Natural killer cell (primary cell): ENCODE results near the gene DGKB. TPM values are rescaled to one million over a fixed set of nuclear protein-coding genes. Genes with fewer than 3 reads are reported as not detected.

Experiments used
- ATAC-seq, 3 donors: fragments of 150-1000 bp in 2 of 3; fragments of 200-7000 bp in 1 of 3; cut with Tn5 transposase; 1 replicate in 1 of 3; 2 replicates in 2 of 3; pipeline ENCODE4 v1.10.0; 2021; ENCODE audit warnings: mild to moderate bottlenecking in 2 of 3, moderate library complexity in 2 of 3
- DNase-seq, 2 donors: peaks; one replicate each; pipeline versions ENCODE4 v3.0.0 to v3.0.0-alpha.2; 2013 to 2021; ENCODE audit warnings: mixed read lengths in 1 of 2
- H3K27ac ChIP-seq: one replicate; pipeline ENCODE4 v1.5.1; 2013; ENCODE audit warnings: mild to moderate bottlenecking, low read length
- H3K27me3 ChIP-seq: one replicate; pipeline ENCODE4 v1.6.1; 2013; ENCODE audit warnings: low read length; ENCODE audit not compliant: control insufficient read depth, insufficient read depth
- H3K36me3 ChIP-seq: one replicate; pipeline ENCODE4 v1.6.1; 2013; ENCODE audit warnings: low read length; ENCODE audit not compliant: control insufficient read depth, insufficient read depth
- H3K4me1 ChIP-seq: one replicate; pipeline ENCODE4 v1.6.1; 2013; ENCODE audit warnings: low read length; ENCODE audit not compliant: control insufficient read depth, insufficient read depth
- H3K4me3 ChIP-seq: one replicate; pipeline ENCODE4 v1.5.1; 2013; ENCODE audit warnings: low read length
- H3K9me3 ChIP-seq: one replicate; pipeline ENCODE4 v1.6.1; 2013; ENCODE audit warnings: low read length; ENCODE audit not compliant: control insufficient read depth, insufficient read depth
- H3K27ac Mint-ChIP-seq, 2 donors: one replicate each; pipeline ENCODE4 v1.8.0; 2022; ENCODE audit warnings: mild to moderate bottlenecking in 2 of 2, mixed read lengths in 2 of 2, moderate library complexity in 1 of 2
- H3K27me3 Mint-ChIP-seq, 2 donors: one replicate each; pipeline ENCODE4 v1.8.0; 2022; ENCODE audit warnings: low read depth in 2 of 2, mixed read lengths in 2 of 2
- H3K36me3 Mint-ChIP-seq: one replicate; pipeline ENCODE4 v1.8.0; 2022; ENCODE audit warnings: mixed read lengths
- H3K4me1 Mint-ChIP-seq, 2 donors: one replicate each; pipeline ENCODE4 v1.8.0; 2022; ENCODE audit warnings: mixed read lengths in 2 of 2
- H3K4me3 Mint-ChIP-seq: one replicate; pipeline ENCODE4 v1.8.0; 2022; ENCODE audit warnings: mild to moderate bottlenecking, moderate library complexity, mixed read lengths
- H3K9me3 Mint-ChIP-seq, 2 donors: one replicate each; pipeline ENCODE4 v1.8.0; 2022; ENCODE audit warnings: mixed read lengths in 2 of 2
- CTCF ChIP-seq: fragments of 200-600 bp; IDR thresholded peaks from one replicate; pipeline ENCODE4 v1.8.0; 2022; ENCODE audit warnings: antibody characterized with exemption
- WGBS: methylation state at CpG from one replicate; pipeline ENCODE4 v1.1.7; 2013; ENCODE audit warnings: missing lambda C conversion rate; ENCODE audit not compliant: insufficient coverage; 5-methylcytosine and 5-hydroxymethylcytosine counted together
- intact Hi-C: fragments of 100-400 bp; cut with micrococcal nuclease; formaldehyde crosslinking; loops from one replicate; pipeline ENCODE4 v1.14.2; 2022
- total RNA-seq, 4 donors: library from RNA; stranded (reverse); fragments of 120-200 nt in 1 of 4; gene quantifications; one replicate each; pipeline versions ENCODE4 v1.2.3 to v1.2.4, GENCODE V29; 2013 to 2022

The DGKB gene
- total RNA-seq, 3 donors from 2014 or later (not counting 1 experiment from before 2014, with no cell fraction given), result not detected

GRCh38 chr7:14497390-14497789 is 405.2 kb downstream of the DGKB start:
- Histone ChIP-seq H3K4me1 (no peaks in the 10 kb centered on the region), H3K27me3 (no peaks in the 10 kb centered on the region), H3K36me3 (no peaks in the 10 kb centered on the region), H3K9me3 (no peaks in the 10 kb centered on the region), H3K27ac (no peak overlapping the region), H3K4me3 (no peak overlapping the region)
- H3K4me3 Mint-ChIP-seq, result no peak overlapping the region
- ATAC-seq (no peak), DNase-seq (no peak)
- intact Hi-C loops, result no loop called here
- H3K9me3 Mint-ChIP-seq, result peaks cover 13 to 19% of the 10 kb centered on the region in 2 donors
- H3K4me1 Mint-ChIP-seq, result no peaks in the 10 kb centered on the region
- TF ChIP-seq CTCF, result no peak
- no peaks in the 10 kb centered on the region for H3K36me3 Mint-ChIP-seq
- WGBS, result 33% methylated on average over 1 of the region's 1 CpG
- no peaks in the 10 kb centered on the region for H3K27me3 Mint-ChIP-seq
- no peak overlapping the region for H3K27ac Mint-ChIP-seq

GRCh38 chr7:14495633-14496032 is 406.9 kb downstream of the DGKB start:
- no peak overlapping the region for H3K4me3 ChIP-seq
- Mint-ChIP-seq H3K27me3 (no peaks in the 10 kb centered on the region), H3K4me3 (no peak overlapping the region), H3K27ac (no peak overlapping the region), H3K4me1 (no peaks in the 10 kb centered on the region), H3K9me3 (peaks cover 7 to 11% of the 10 kb centered on the region in 2 donors), H3K36me3 (no peaks in the 10 kb centered on the region)
- no peak for DNase-seq
- ATAC-seq, result no peak
- intact Hi-C loops, result no loop called here
- no peak overlapping the region for H3K27ac ChIP-seq
- no peaks in the 10 kb centered on the region for H3K9me3 ChIP-seq
- H3K27me3 ChIP-seq, result no peaks in the 10 kb centered on the region
- no peak for TF ChIP-seq CTCF
- H3K4me1 ChIP-seq, result no peaks in the 10 kb centered on the region
- no peaks in the 10 kb centered on the region for H3K36me3 ChIP-seq
- no CpG with 5 or more reads among the region's 2 CpGs for WGBS

- peaks cover 3% of the 10 kb centered on the region for H3K9me3 ChIP-seq
- ATAC-seq, result no peak
- TF ChIP-seq CTCF, result no peak
- no peaks in the 10 kb centered on the region for H3K27me3 ChIP-seq
- Mint-ChIP-seq H3K9me3 (peaks cover 2 to 7% of the 10 kb centered on the region in 2 donors), H3K4me1 (no peaks in the 10 kb centered on the region), H3K4me3 (no peak overlapping the region), H3K27ac (no peak overlapping the region), H3K36me3 (no peaks in the 10 kb centered on the region), H3K27me3 (no peaks in the 10 kb centered on the region)
- DNase-seq, result no peak
- no peaks in the 10 kb centered on the region for H3K36me3 ChIP-seq
- WGBS, result 67% methylated on average over 3 of the region's 3 CpGs
- H3K4me3 ChIP-seq, result no peak overlapping the region
- no peak overlapping the region for H3K27ac ChIP-seq
- intact Hi-C loops, result no loop called here
- no peaks in the 10 kb centered on the region for H3K4me1 ChIP-seq
These were observed 414.7 kb downstream of the DGKB start for GRCh38 chr7:14487701-14488395.

- no peaks in the 10 kb centered on the region for H3K4me1 ChIP-seq
- H3K9me3 ChIP-seq, result peaks cover 3% of the 10 kb centered on the region
- no peaks in the 10 kb centered on the region for H3K27me3 Mint-ChIP-seq
- no peak overlapping the region for H3K27ac Mint-ChIP-seq
- DNase-seq (no peak), ATAC-seq (no peak)
- no peak for TF ChIP-seq CTCF
- H3K9me3 Mint-ChIP-seq, result peaks cover 2 to 7% of the 10 kb centered on the region in 2 donors
- no peak overlapping the region for H3K27ac ChIP-seq
- no peaks in the 10 kb centered on the region for H3K36me3 Mint-ChIP-seq
- intact Hi-C loops, result no loop called here
- H3K36me3 ChIP-seq, result no peaks in the 10 kb centered on the region
- no peaks in the 10 kb centered on the region for H3K4me1 Mint-ChIP-seq
- WGBS, result 86% methylated on average over 3 of the region's 4 CpGs
- no peak overlapping the region for H3K4me3 ChIP-seq
- H3K4me3 Mint-ChIP-seq, result no peak overlapping the region
- H3K27me3 ChIP-seq, result no peaks in the 10 kb centered on the region
These were observed 418.9 kb downstream of the DGKB start for GRCh38 chr7:14483663-14484062.
